ENCODE measurements around the gene BPIFB6. TPM values are rescaled to one million over a fixed set of nuclear protein-coding genes. Genes with fewer than 3 reads are reported as not detected.

BPIFB6 gene
- total RNA-seq, 3 donors from 2014 or later: not detected

DNA sequence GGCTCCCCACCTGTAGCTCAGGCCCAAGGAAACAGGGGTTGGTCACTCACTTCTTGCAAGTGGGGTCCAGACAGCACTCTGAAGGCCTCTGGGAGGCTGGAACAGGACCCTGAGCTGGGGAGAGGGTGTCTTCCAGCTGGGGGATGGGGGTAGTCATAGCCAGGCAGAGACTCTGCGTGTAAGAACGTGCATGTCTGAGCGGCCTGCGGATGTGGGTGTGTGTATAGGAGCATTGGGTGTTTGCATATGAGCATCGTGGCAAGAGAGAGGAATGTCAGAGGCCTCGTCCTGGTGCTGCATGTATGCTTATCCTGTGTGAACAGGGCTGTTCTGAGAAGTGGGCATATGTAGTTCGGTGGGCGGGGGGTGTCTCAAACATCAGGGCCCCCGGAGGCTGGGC is 34.3 kb downstream of the BPIFB6 start:
- intact Hi-C loops (cut with DNase I; ENCODE audit: low total_unique reads): no loop called here
- no peak overlapping the region for H3K4me3 ChIP-seq
- no peaks in the 10 kb centered on the region for H3K4me1 ChIP-seq
- no peaks in the 10 kb centered on the region for H3K27me3 ChIP-seq
- TF ChIP-seq POLR2AphosphoS5 (IDR thresholded peaks at IDR 0.05) (no peak), POLR2A (IDR thresholded peaks at IDR 0.05) (no peak)
- TF ChIP-seq, protein P1, sequence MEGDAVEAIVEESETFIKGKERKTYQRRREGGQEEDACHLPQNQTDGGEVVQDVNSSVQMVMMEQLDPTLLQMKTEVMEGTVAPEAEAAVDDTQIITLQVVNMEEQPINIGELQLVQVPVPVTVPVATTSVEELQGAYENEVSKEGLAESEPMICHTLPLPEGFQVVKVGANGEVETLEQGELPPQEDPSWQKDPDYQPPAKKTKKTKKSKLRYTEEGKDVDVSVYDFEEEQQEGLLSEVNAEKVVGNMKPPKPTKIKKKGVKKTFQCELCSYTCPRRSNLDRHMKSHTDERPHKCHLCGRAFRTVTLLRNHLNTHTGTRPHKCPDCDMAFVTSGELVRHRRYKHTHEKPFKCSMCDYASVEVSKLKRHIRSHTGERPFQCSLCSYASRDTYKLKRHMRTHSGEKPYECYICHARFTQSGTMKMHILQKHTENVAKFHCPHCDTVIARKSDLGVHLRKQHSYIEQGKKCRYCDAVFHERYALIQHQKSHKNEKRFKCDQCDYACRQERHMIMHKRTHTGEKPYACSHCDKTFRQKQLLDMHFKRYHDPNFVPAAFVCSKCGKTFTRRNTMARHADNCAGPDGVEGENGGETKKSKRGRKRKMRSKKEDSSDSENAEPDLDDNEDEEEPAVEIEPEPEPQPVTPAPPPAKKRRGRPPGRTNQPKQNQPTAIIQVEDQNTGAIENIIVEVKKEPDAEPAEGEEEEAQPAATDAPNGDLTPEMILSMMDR (IDR thresholded peaks at IDR 0.05): no peak
- no peak overlapping the region for H3K27ac ChIP-seq
- no peaks in the 10 kb centered on the region for H3K9me3 ChIP-seq
- no peaks in the 10 kb centered on the region for H3K36me3 ChIP-seq
- no peak for DNase-seq (ENCODE audit: low spot score in 2 of 2)

DNA sequence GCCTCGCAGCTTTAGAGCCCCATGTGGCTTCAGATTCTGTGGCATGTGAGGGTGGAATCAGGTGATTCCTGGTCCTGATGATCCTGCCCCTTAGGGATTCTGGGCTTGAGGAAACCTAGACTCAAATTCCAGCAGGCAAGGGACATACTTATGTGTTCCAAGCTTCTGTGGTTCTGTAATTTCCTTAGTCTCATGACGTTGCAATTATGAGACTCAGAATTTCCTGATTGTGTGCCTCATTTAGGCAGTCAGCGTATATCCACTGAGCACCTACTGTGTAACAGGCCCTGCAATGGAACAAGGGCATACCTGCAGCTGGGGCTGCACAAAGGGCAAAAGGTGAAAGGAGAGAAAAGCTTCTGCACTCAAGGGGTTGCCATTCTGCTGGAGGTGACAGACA is 36.4 kb downstream of the BPIFB6 start:
- Histone ChIP-seq H3K9me3 (no peaks in the 10 kb centered on the region), H3K4me1 (no peaks in the 10 kb centered on the region), H3K4me3 (no peak overlapping the region), H3K36me3 (no peaks in the 10 kb centered on the region), H3K27ac (no peak overlapping the region), H3K27me3 (peaks cover 0 to 9% of the 10 kb centered on the region in 2 donors)
- DNase-seq (ENCODE audit: low spot score in 2 of 2): no peak
- TF ChIP-seq, protein P1 (IDR thresholded peaks at IDR 0.05): no peak
- TF ChIP-seq POLR2A (IDR thresholded peaks at IDR 0.05) (no peak), POLR2AphosphoS5 (IDR thresholded peaks at IDR 0.05) (no peak)
- intact Hi-C loops (cut with DNase I; ENCODE audit: low total_unique reads): no loop called here

DNA sequence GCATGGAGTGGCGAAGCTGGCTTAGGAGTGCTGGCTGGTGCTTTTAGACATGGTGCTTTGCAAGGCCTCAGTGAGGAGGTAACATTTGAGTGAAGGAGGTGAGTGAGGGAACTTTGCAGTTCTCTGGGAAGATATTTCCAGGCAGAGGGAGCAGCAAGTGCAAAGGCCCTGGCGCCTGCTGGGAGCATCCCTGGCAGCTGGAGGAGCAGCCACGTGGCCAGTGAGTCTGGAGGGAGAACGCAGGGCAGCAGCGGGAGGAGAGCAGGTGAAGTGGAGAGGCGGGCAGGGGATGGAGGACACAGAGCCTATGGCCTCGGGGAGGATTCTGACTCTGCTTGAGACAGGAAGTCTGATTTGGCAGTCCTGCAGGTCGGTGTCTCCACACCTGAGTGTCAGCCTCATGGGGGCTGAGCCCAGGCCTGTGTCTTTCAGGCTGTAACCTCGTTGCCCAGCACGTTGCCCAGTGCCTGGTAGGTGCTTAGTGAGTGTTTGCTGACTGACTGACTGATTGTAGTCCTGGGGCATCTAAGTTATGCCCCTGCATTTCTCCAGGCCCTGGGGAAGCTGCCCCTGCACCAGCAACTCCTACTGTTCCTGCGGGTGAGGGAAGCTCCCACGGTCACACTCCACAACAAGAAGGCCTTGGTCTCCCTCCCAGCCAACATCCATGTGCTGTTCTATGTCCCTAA is 36.9 kb downstream of the BPIFB6 start:
- H3K36me3 ChIP-seq: no peaks in the 10 kb centered on the region

DNA sequence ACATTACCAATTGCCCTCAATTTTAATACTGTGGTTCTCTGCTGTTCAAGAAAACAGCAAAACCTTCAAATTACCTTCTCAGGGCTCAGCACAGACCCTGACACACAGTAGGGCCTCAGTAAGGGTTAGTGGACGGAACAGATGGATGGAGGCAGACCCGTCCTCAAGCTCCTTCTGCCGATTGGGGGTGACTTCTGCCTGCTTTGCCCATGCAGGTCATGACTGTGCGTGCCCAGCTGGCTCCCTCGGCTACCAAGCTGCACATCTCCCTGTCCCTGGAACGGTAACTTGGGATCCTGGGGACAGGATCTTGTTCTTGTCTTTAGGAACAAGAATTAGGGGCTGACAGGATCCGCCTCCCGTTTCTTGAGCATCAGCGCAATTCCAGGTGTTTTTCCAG is 38.2 kb downstream of the BPIFB6 start:
- TF ChIP-seq, protein P1 (IDR thresholded peaks at IDR 0.05): no peak
- TF ChIP-seq POLR2A (IDR thresholded peaks at IDR 0.05): no peak
- no peak for TF ChIP-seq POLR2AphosphoS5 (IDR thresholded peaks at IDR 0.05)
- intact Hi-C loops (cut with DNase I; ENCODE audit: low total_unique reads): loop anchor here (10.0 kb wide), 1 partner anchor 155 kb away; no protein-coding TSS in a partner anchor

More for the DNA sequence above, 36.9 kb downstream of the BPIFB6 start:
- H3K27me3 ChIP-seq: peaks cover 0 to 9% of the 10 kb centered on the region in 2 donors
- intact Hi-C loops (cut with DNase I; ENCODE audit: low total_unique reads): no loop called here
- TF ChIP-seq POLR2AphosphoS5 (IDR thresholded peaks at IDR 0.05): no peak
- TF ChIP-seq POLR2A (IDR thresholded peaks at IDR 0.05): no peak
- TF ChIP-seq, protein P1 (IDR thresholded peaks at IDR 0.05): no peak
- H3K9me3 ChIP-seq: no peaks in the 10 kb centered on the region
- no peak for DNase-seq (ENCODE audit: low spot score in 2 of 2)
- H3K4me1 ChIP-seq: no peaks in the 10 kb centered on the region
- H3K4me3 ChIP-seq: no peak overlapping the region
- no peak overlapping the region for H3K27ac ChIP-seq

More for the DNA sequence above, 38.2 kb downstream of the BPIFB6 start:
- Histone ChIP-seq H3K36me3 (no peaks in the 10 kb centered on the region), H3K27ac (no peak overlapping the region), H3K4me3 (no peak overlapping the region), H3K27me3 (peaks cover 0 to 9% of the 10 kb centered on the region in 2 donors), H3K4me1 (no peaks in the 10 kb centered on the region), H3K9me3 (no peaks in the 10 kb centered on the region)
- no peak for DNase-seq (ENCODE audit: low spot score in 2 of 2)

Data from breast epithelium (tissue), 4 donors.